ENCODE measurements around the gene TMOD4. TPM values are rescaled to one million over a fixed set of nuclear protein-coding genes. Genes with fewer than 3 reads are reported as not detected.

The TMOD4 gene
- total RNA-seq, 2 experiments from 2014 or later = 1.4 TPM; not detected in 1

GRCh38 chr1:151131701-151132334, 44.0 kb downstream of the TMOD4 start:
- ChIA-PET POLR2A (no interaction called here), CTCF (ENCODE audit: unreplicated experiment) (no interaction called here)
- TF ChIP-seq CTCF (conservative IDR thresholded peaks at IDR 0.05; ENCODE audit: low read length) (no peak), EZH2phosphoT487 (IDR thresholded peaks at IDR 0.05; ENCODE audit: borderline replicate concordance, low read depth, low read length) (no peak)
- Histone ChIP-seq H3K9me3 (ENCODE audit: low read length) (no peaks in the 10 kb centered on the region), H3K9me2 (ENCODE audit: insufficient read depth, low read length) (no peaks in the 10 kb centered on the region), H2AFZ (ENCODE audit: low read length) (no peak overlapping the region), H3K27ac (ENCODE audit: low read depth, low read length, poor library complexity, severe bottlenecking) (no peak overlapping the region), H3K4me1 (ENCODE audit: insufficient read depth, low read length, poor library complexity, severe bottlenecking) (no peaks in the 10 kb centered on the region), H3K4me2 (ENCODE audit: low read length) (no peak overlapping the region), H3K79me2 (ENCODE audit: insufficient read depth, low read depth, low read length) (no peaks in the 10 kb centered on the region), H3K36me3 (ENCODE audit: insufficient read depth, low read length) (no peaks in the 10 kb centered on the region), H4K20me1 (ENCODE audit: insufficient read depth, low read length) (no peaks in the 10 kb centered on the region), H3K4me3 (ENCODE audit: low read depth, low read length, poor library complexity, severe bottlenecking) (no peak overlapping the region)
- no TSS peak for BruUV-seq (replicated peaks)
- intact Hi-C loops (cut with micrococcal nuclease; ENCODE audit: unreplicated experiment) = no loop called here
- no peak for DNase-seq (ENCODE audit: low spot score)

- ChIA-PET CTCF (ENCODE audit: unreplicated experiment) (no interaction called here), POLR2A (no interaction called here)
- TF ChIP-seq CTCF (conservative IDR thresholded peaks at IDR 0.05; ENCODE audit: low read length) (no peak), EZH2phosphoT487 (IDR thresholded peaks at IDR 0.05; ENCODE audit: borderline replicate concordance, low read depth, low read length) (no peak)
- no peaks in the 10 kb centered on the region for H3K36me3 ChIP-seq (ENCODE audit: insufficient read depth, low read length)
- BruUV-seq (replicated peaks) = no TSS peak
- H3K9me3 ChIP-seq (ENCODE audit: low read length) = no peaks in the 10 kb centered on the region
- no peak for DNase-seq (ENCODE audit: low spot score)
- no peak overlapping the region for H3K27ac ChIP-seq (ENCODE audit: low read depth, low read length, poor library complexity, severe bottlenecking)
- no peaks in the 10 kb centered on the region for H3K79me2 ChIP-seq (ENCODE audit: insufficient read depth, low read depth, low read length)
- no peaks in the 10 kb centered on the region for H3K9me2 ChIP-seq (ENCODE audit: insufficient read depth, low read length)
- H3K4me3 ChIP-seq (ENCODE audit: low read depth, low read length, poor library complexity, severe bottlenecking) = no peak overlapping the region
- H2AFZ ChIP-seq (ENCODE audit: low read length) = no peak overlapping the region
- intact Hi-C loops (cut with micrococcal nuclease; ENCODE audit: unreplicated experiment) = no loop called here
- no peak overlapping the region for H3K4me2 ChIP-seq (ENCODE audit: low read length)
- H4K20me1 ChIP-seq (ENCODE audit: insufficient read depth, low read length) = no peaks in the 10 kb centered on the region
- H3K4me1 ChIP-seq (ENCODE audit: insufficient read depth, low read length, poor library complexity, severe bottlenecking) = no peaks in the 10 kb centered on the region
Measured at GRCh38 chr1:151130987-151131586, 44.7 kb downstream of the TMOD4 start.

GRCh38 chr1:151128800-151129199, 47.0 kb downstream of the TMOD4 start:
- no peaks in the 10 kb centered on the region for H3K9me2 ChIP-seq (ENCODE audit: insufficient read depth, low read length)
- no peak overlapping the region for H3K4me3 ChIP-seq (ENCODE audit: low read depth, low read length, poor library complexity, severe bottlenecking)
- DNase-seq (ENCODE audit: low spot score) = no peak
- no peak overlapping the region for H2AFZ ChIP-seq (ENCODE audit: low read length)
- intact Hi-C loops (cut with micrococcal nuclease; ENCODE audit: unreplicated experiment) = no loop called here
- no peaks in the 10 kb centered on the region for H3K4me1 ChIP-seq (ENCODE audit: insufficient read depth, low read length, poor library complexity, severe bottlenecking)
- BruUV-seq (replicated peaks) = no TSS peak
- H3K36me3 ChIP-seq (ENCODE audit: insufficient read depth, low read length) = no peaks in the 10 kb centered on the region
- H3K27ac ChIP-seq (ENCODE audit: low read depth, low read length, poor library complexity, severe bottlenecking) = no peak overlapping the region
- H3K9me3 ChIP-seq (ENCODE audit: low read length) = no peaks in the 10 kb centered on the region
- H3K4me2 ChIP-seq (ENCODE audit: low read length) = no peak overlapping the region
- ChIA-PET POLR2A (interaction anchor here (0.6 to 1.1 kb wide), 3 partner anchors 29 to 363 kb away, joined by 3 to 8 read pairs (median 4); partner anchors contain the start of gene CTSS), CTCF (ENCODE audit: unreplicated experiment) (no interaction called here)
- no peaks in the 10 kb centered on the region for H4K20me1 ChIP-seq (ENCODE audit: insufficient read depth, low read length)
- TF ChIP-seq CTCF (conservative IDR thresholded peaks at IDR 0.05; ENCODE audit: low read length) = no peak
- H3K79me2 ChIP-seq (ENCODE audit: insufficient read depth, low read depth, low read length) = no peaks in the 10 kb centered on the region

All from OCI-LY7 (cell line).